ENCODE measurements around the gene SLC13A5.

Gene SLC13A5

GRCh38 chr17:6713918-6714271 is 726 bp upstream of the SLC13A5 start:
- Histone ChIP-seq H3K27me3 (peaks cover 25 to 32% (median 27%) of the 10 kb centered on the region in 11 experiments), H3K36me3 (no peaks in the 10 kb centered on the region), H4K20me1 (peaks cover 0 to 14% (median 0%) of the 10 kb centered on the region in 11 experiments; a peak in 4 of 22 replicates), H3K9me3 (replicated peaks in 1 of 11) (peaks cover 9 to 26% (median 19%) of the 10 kb centered on the region in 11 experiments; a peak in 17 of 22 replicates), H3K4me2 (peak overlapping the region in 10 of 11 experiments; percentile 76 to 92 (median 86); a peak in 17 of 22 replicates), H3K4me1 (peaks cover 20 to 31% (median 25%) of the 10 kb centered on the region in 10 experiments), H3K4me3 (peak overlapping the region in 2 of 10 experiments; percentile 56 to 65; a peak in 2 of 20 replicates), H3K9ac (0 out of 22 replicates have a peak overlapping the region, but pooled peaks of 1 of the 11 experiments have one; percentile 39), H3K27ac (no peak overlapping the region)
- TF ChIP-seq Cebpa-rat (IDR thresholded peaks at IDR 0.05), result no peak

- Histone ChIP-seq H3K4me1 (peaks cover 20 to 31% (median 25%) of the 10 kb centered on the region in 10 experiments), H3K27ac (no peak overlapping the region), H3K4me2 (peak overlapping the region; percentile 76 to 92 (median 87)), H4K20me1 (peaks cover 0 to 14% (median 0%) of the 10 kb centered on the region in 11 experiments; a peak in 4 of 22 replicates), H3K36me3 (no peaks in the 10 kb centered on the region), H3K9me3 (replicated peaks in 1 of 11) (peaks cover 9 to 24% (median 17%) of the 10 kb centered on the region in 11 experiments; a peak in 17 of 22 replicates), H3K4me3 (peak overlapping the region; percentile 37 to 65 (median 50)), H3K9ac (peak overlapping the region in 5 of 11 experiments; percentile 15 to 50 (median 32); a peak in 6 of 22 replicates), H3K27me3 (peaks cover 25 to 32% (median 27%) of the 10 kb centered on the region in 11 experiments)
- no peak for TF ChIP-seq Cebpa-rat (IDR thresholded peaks at IDR 0.05)
These were observed 377 bp downstream of the SLC13A5 start for GRCh38 chr17:6712854-6713129.

- Histone ChIP-seq H3K4me1 (peaks cover 20 to 31% (median 25%) of the 10 kb centered on the region in 10 experiments), H3K4me2 (peak overlapping the region; percentile 76 to 92 (median 87)), H3K36me3 (no peaks in the 10 kb centered on the region), H3K9ac (no peak overlapping the region), H4K20me1 (peaks cover 0 to 14% (median 0%) of the 10 kb centered on the region in 11 experiments; a peak in 4 of 22 replicates), H3K9me3 (replicated peaks in 1 of 11) (peaks cover 8 to 21% (median 13%) of the 10 kb centered on the region in 11 experiments; a peak in 16 of 22 replicates), H3K27me3 (peaks cover 25 to 32% (median 27%) of the 10 kb centered on the region in 11 experiments), H3K27ac (peak overlapping the region in 1 of 11 experiments; percentile 26; a peak in 1 of 22 replicates), H3K4me3 (peak overlapping the region in 4 of 10 experiments; percentile 37 to 56 (median 48); a peak in 3 of 20 replicates)
- no peak for TF ChIP-seq Cebpa-rat (IDR thresholded peaks at IDR 0.05)
These were observed 913 bp downstream of the SLC13A5 start for GRCh38 chr17:6712058-6712853.

- Histone ChIP-seq H3K9me3 (replicated peaks in 1 of 11) (peaks cover 8 to 21% (median 13%) of the 10 kb centered on the region in 11 experiments; a peak in 16 of 22 replicates), H3K27me3 (peaks cover 25 to 32% (median 27%) of the 10 kb centered on the region in 11 experiments), H3K4me2 (peak overlapping the region; percentile 52 to 92 (median 86)), H3K36me3 (no peaks in the 10 kb centered on the region), H3K27ac (peak overlapping the region in 2 of 11 experiments; percentile 18 to 26; a peak in 2 of 22 replicates), H3K9ac (no peak overlapping the region), H3K4me1 (peaks cover 20 to 31% (median 25%) of the 10 kb centered on the region in 10 experiments), H4K20me1 (peaks cover 0 to 14% (median 0%) of the 10 kb centered on the region in 11 experiments; a peak in 4 of 22 replicates), H3K4me3 (no peak overlapping the region)
- no peak for TF ChIP-seq Cebpa-rat (IDR thresholded peaks at IDR 0.05)
These were observed 1.5 kb downstream of the SLC13A5 start for GRCh38 chr17:6711681-6712057.

- H3K4me2 ChIP-seq, result peak overlapping the region in 9 of 11 experiments; percentile 52 to 92 (median 85); a peak in 16 of 22 replicates
- no peak overlapping the region for H3K9ac ChIP-seq
- H3K4me3 ChIP-seq, result no peak overlapping the region
- no peaks in the 10 kb centered on the region for H3K36me3 ChIP-seq
- H3K9me3 ChIP-seq (replicated peaks in 1 of 11), result peaks cover 8 to 17% (median 11%) of the 10 kb centered on the region in 11 experiments; a peak in 14 of 22 replicates
- TF ChIP-seq Cebpa-rat (IDR thresholded peaks at IDR 0.05), result no peak
- peaks cover 25 to 32% (median 27%) of the 10 kb centered on the region in 11 experiments for H3K27me3 ChIP-seq
- H4K20me1 ChIP-seq, result peaks cover 0 to 14% (median 0%) of the 10 kb centered on the region in 11 experiments; a peak in 4 of 22 replicates
- H3K27ac ChIP-seq, result peak overlapping the region in 2 of 11 experiments; percentile 18 to 26; a peak in 2 of 22 replicates
- H3K4me1 ChIP-seq, result peaks cover 20 to 31% (median 25%) of the 10 kb centered on the region in 10 experiments
These were observed 2.0 kb downstream of the SLC13A5 start for GRCh38 chr17:6711081-6711674.

GRCh38 chr17:6710317-6710716 is 2.9 kb downstream of the SLC13A5 start:
- H3K27me3 ChIP-seq, result peaks cover 25 to 32% (median 27%) of the 10 kb centered on the region in 11 experiments
- no peak overlapping the region for H3K4me2 ChIP-seq
- H3K4me1 ChIP-seq, result peaks cover 20 to 31% (median 25%) of the 10 kb centered on the region in 10 experiments
- peaks cover 0 to 14% (median 0%) of the 10 kb centered on the region in 11 experiments; a peak in 4 of 22 replicates for H4K20me1 ChIP-seq
- no peak overlapping the region for H3K27ac ChIP-seq
- no peak overlapping the region for H3K4me3 ChIP-seq
- H3K9ac ChIP-seq, result no peak overlapping the region
- no peaks in the 10 kb centered on the region for H3K36me3 ChIP-seq
- TF ChIP-seq Cebpa-rat (IDR thresholded peaks at IDR 0.05), result no peak
- peaks cover 7 to 17% (median 11%) of the 10 kb centered on the region in 11 experiments; a peak in 14 of 22 replicates for H3K9me3 ChIP-seq (replicated peaks in 1 of 11)

GRCh38 chr17:6708357-6708961 is 4.7 kb downstream of the SLC13A5 start:
- peaks cover 16 to 23% (median 18%) of the 10 kb centered on the region in 11 experiments for H3K27me3 ChIP-seq
- no peak overlapping the region for H3K27ac ChIP-seq
- no peak overlapping the region for H3K9ac ChIP-seq
- peaks cover 0 to 14% (median 0%) of the 10 kb centered on the region in 11 experiments; a peak in 4 of 22 replicates for H4K20me1 ChIP-seq
- no peaks in the 10 kb centered on the region for H3K36me3 ChIP-seq
- H3K4me1 ChIP-seq, result peaks cover 20 to 27% (median 24%) of the 10 kb centered on the region in 10 experiments
- no peak overlapping the region for H3K4me3 ChIP-seq
- peaks cover 0 to under 1% (median 0%) of the 10 kb centered on the region in 11 experiments; a peak in 1 of 22 replicates for H3K9me3 ChIP-seq (replicated peaks in 1 of 11)
- TF ChIP-seq Cebpa-rat (IDR thresholded peaks at IDR 0.05), result no peak
- H3K4me2 ChIP-seq, result no peak overlapping the region

GRCh38 chr17:6706996-6707395 is 6.2 kb downstream of the SLC13A5 start:
- Histone ChIP-seq H3K27ac (no peak overlapping the region), H3K9ac (no peak overlapping the region), H3K4me3 (no peak overlapping the region), H3K36me3 (no peaks in the 10 kb centered on the region), H3K27me3 (peaks cover 1 to 9% (median 3%) of the 10 kb centered on the region in 11 experiments; a peak in 21 of 22 replicates), H3K4me1 (peaks cover 5 to 12% (median 10%) of the 10 kb centered on the region in 10 experiments; a peak in 19 of 20 replicates), H3K9me3 (replicated peaks in 1 of 11) (no peaks in the 10 kb centered on the region), H3K4me2 (no peak overlapping the region), H4K20me1 (peaks cover 0 to under 1% (median 0%) of the 10 kb centered on the region in 11 experiments; a peak in 1 of 22 replicates)
- TF ChIP-seq Cebpa-rat (IDR thresholded peaks at IDR 0.05), result no peak
